ENCODE data around the gene ASB4. TPM values are rescaled to one million over a fixed set of nuclear protein-coding genes. Genes with fewer than 3 reads are reported as not detected.

The ASB4 gene
- total and polyA plus RNA-seq, 2 experiments from 2014 or later: not detected

DNA sequence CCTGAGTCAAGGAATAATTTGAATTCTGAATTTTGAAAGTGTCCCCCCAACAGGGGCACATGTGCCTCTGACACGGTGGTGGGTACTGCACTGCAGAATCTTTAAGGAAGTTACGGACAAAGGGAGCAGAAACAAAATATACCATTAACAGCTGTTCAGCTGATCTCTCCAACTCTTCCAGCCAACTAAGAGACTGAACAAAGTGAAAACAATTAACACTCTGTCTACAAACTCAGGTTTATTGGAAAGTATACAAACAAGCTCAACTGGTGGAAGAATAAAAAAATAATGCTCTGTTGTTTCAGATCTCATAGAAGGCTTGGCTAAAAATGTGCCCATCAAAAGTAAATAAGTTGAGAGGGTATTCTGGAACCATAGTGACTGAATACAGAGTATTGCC lies 34.4 kb downstream of the ASB4 start:
- no peaks in the 10 kb centered on the region for H3K36me3 ChIP-seq (ENCODE audit: insufficient read depth)
- no peaks in the 10 kb centered on the region for H3K27me3 ChIP-seq (ENCODE audit: insufficient read depth)
- no peaks in the 10 kb centered on the region for H3K9me3 Mint-ChIP-seq
- H3K27ac ChIP-seq (ENCODE audit: low read depth): no peak overlapping the region
- H3K4me2 ChIP-seq: no peak overlapping the region
- no peak overlapping the region for H3K27ac Mint-ChIP-seq
- H3K4me3 ChIP-seq: no peak overlapping the region
- peaks cover under 1% of the 10 kb centered on the region for H3K27me3 Mint-ChIP-seq (ENCODE audit: insufficient read depth, low read depth, poor library complexity)
- no peaks in the 10 kb centered on the region for H3K79me2 ChIP-seq (replicated peaks; ENCODE audit: insufficient read depth)
- no peaks in the 10 kb centered on the region for H3K4me1 Mint-ChIP-seq
- H3K4me3 Mint-ChIP-seq: no peak overlapping the region
- no peaks in the 10 kb centered on the region for H3K9me2 ChIP-seq (ENCODE audit: insufficient read depth)
- ATAC-seq: no peak
- no peak for DNase-seq (ENCODE audit: low spot score)
- H3K4me1 ChIP-seq (ENCODE audit: insufficient read depth): no peaks in the 10 kb centered on the region
- no peaks in the 10 kb centered on the region for H3F3A ChIP-seq (replicated peaks; ENCODE audit: low read depth)
- no peaks in the 10 kb centered on the region for H3K36me3 Mint-ChIP-seq (ENCODE audit: low read depth)
- H4K20me1 ChIP-seq (replicated peaks; ENCODE audit: insufficient read depth): no peaks in the 10 kb centered on the region
- H2AFZ ChIP-seq: no peak overlapping the region
- TF ChIP-seq, protein P1, sequence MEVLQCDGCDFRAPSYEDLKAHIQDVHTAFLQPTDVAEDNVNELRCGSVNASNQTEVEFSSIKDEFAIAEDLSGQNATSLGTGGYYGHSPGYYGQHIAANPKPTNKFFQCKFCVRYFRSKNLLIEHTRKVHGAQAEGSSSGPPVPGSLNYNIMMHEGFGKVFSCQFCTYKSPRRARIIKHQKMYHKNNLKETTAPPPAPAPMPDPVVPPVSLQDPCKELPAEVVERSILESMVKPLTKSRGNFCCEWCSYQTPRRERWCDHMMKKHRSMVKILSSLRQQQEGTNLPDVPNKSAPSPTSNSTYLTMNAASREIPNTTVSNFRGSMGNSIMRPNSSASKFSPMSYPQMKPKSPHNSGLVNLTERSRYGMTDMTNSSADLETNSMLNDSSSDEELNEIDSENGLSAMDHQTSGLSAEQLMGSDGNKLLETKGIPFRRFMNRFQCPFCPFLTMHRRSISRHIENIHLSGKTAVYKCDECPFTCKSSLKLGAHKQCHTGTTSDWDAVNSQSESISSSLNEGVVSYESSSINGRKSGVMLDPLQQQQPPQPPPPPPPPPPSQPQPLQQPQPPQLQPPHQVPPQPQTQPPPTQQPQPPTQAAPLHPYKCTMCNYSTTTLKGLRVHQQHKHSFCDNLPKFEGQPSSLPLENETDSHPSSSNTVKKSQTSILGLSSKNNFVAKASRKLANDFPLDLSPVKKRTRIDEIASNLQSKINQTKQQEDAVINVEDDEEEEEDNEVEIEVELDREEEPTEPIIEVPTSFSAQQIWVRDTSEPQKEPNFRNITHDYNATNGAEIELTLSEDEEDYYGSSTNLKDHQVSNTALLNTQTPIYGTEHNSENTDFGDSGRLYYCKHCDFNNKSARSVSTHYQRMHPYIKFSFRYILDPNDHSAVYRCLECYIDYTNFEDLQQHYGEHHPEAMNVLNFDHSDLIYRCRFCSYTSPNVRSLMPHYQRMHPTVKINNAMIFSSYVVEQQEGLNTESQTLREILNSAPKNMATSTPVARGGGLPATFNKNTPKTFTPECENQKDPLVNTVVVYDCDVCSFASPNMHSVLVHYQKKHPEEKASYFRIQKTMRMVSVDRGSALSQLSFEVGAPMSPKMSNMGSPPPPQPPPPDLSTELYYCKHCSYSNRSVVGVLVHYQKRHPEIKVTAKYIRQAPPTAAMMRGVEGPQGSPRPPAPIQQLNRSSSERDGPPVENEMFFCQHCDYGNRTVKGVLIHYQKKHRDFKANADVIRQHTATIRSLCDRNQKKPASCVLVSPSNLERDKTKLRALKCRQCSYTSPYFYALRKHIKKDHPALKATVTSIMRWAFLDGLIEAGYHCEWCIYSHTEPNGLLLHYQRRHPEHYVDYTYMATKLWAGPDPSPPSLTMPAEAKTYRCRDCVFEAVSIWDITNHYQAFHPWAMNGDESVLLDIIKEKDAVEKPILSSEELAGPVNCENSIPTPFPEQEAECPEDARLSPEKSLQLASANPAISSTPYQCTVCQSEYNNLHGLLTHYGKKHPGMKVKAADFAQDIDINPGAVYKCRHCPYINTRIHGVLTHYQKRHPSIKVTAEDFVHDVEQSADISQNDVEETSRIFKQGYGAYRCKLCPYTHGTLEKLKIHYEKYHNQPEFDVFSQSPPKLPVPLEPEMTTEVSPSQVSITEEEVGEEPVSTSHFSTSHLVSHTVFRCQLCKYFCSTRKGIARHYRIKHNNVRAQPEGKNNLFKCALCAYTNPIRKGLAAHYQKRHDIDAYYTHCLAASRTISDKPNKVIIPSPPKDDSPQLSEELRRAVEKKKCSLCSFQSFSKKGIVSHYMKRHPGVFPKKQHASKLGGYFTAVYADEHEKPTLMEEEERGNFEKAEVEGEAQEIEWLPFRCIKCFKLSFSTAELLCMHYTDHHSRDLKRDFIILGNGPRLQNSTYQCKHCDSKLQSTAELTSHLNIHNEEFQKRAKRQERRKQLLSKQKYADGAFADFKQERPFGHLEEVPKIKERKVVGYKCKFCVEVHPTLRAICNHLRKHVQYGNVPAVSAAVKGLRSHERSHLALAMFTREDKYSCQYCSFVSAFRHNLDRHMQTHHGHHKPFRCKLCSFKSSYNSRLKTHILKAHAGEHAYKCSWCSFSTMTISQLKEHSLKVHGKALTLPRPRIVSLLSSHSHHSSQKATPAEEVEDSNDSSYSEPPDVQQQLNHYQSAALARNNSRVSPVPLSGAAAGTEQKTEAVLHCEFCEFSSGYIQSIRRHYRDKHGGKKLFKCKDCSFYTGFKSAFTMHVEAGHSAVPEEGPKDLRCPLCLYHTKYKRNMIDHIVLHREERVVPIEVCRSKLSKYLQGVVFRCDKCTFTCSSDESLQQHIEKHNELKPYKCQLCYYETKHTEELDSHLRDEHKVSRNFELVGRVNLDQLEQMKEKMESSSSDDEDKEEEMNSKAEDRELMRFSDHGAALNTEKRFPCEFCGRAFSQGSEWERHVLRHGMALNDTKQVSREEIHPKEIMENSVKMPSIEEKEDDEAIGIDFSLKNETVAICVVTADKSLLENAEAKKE (CRISPR knock-in tag; IDR thresholded peaks at IDR 0.05): no peak
- no peak for TF ChIP-seq NANOG (IDR thresholded peaks at IDR 0.05; ENCODE audit: borderline replicate concordance)
- TF ChIP-seq, protein P2, sequence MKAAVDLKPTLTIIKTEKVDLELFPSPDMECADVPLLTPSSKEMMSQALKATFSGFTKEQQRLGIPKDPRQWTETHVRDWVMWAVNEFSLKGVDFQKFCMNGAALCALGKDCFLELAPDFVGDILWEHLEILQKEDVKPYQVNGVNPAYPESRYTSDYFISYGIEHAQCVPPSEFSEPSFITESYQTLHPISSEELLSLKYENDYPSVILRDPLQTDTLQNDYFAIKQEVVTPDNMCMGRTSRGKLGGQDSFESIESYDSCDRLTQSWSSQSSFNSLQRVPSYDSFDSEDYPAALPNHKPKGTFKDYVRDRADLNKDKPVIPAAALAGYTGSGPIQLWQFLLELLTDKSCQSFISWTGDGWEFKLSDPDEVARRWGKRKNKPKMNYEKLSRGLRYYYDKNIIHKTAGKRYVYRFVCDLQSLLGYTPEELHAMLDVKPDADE (IDR thresholded peaks at IDR 0.05): no peak
- TF ChIP-seq POLR2AphosphoS5 (IDR thresholded peaks at IDR 0.05; ENCODE audit: low read depth): no peak

DNA sequence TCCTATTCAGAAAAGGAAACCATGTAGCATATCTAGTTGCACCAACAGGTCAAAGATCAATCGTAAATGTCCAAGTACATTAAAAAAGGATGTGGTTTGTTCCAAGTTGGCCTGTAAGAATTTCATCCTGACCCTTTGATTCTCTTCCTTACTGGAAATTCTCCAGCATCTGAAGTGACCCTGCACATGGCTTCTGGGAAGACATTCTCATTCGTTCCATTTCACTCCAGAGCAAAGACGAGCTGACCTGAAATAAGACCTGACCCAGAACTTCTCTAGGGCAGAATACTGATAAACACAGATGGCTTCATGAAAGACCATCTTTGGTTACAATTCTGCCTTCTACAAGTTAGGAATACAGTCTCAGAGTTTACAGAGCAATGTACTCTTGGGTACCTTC lies 39.8 kb downstream of the ASB4 start:
- DNase-seq (ENCODE audit: low spot score): no peak
- peak overlapping the region; percentile 7; the same call in 1 of the 2 replicates for H3K27ac Mint-ChIP-seq
- TF ChIP-seq CREB1 (CRISPR knock-in tag; IDR thresholded peaks at IDR 0.05; ENCODE audit: low read depth): no peak
- TF ChIP-seq, protein P3, sequence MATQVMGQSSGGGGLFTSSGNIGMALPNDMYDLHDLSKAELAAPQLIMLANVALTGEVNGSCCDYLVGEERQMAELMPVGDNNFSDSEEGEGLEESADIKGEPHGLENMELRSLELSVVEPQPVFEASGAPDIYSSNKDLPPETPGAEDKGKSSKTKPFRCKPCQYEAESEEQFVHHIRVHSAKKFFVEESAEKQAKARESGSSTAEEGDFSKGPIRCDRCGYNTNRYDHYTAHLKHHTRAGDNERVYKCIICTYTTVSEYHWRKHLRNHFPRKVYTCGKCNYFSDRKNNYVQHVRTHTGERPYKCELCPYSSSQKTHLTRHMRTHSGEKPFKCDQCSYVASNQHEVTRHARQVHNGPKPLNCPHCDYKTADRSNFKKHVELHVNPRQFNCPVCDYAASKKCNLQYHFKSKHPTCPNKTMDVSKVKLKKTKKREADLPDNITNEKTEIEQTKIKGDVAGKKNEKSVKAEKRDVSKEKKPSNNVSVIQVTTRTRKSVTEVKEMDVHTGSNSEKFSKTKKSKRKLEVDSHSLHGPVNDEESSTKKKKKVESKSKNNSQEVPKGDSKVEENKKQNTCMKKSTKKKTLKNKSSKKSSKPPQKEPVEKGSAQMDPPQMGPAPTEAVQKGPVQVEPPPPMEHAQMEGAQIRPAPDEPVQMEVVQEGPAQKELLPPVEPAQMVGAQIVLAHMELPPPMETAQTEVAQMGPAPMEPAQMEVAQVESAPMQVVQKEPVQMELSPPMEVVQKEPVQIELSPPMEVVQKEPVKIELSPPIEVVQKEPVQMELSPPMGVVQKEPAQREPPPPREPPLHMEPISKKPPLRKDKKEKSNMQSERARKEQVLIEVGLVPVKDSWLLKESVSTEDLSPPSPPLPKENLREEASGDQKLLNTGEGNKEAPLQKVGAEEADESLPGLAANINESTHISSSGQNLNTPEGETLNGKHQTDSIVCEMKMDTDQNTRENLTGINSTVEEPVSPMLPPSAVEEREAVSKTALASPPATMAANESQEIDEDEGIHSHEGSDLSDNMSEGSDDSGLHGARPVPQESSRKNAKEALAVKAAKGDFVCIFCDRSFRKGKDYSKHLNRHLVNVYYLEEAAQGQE (IDR thresholded peaks at IDR 0.05; ENCODE audit: unreplicated experiment): no peak
- no peak for TF ChIP-seq EZH2phosphoT487 (IDR thresholded peaks at IDR 0.05; ENCODE audit: unreplicated experiment)
- TF ChIP-seq, protein P4, sequence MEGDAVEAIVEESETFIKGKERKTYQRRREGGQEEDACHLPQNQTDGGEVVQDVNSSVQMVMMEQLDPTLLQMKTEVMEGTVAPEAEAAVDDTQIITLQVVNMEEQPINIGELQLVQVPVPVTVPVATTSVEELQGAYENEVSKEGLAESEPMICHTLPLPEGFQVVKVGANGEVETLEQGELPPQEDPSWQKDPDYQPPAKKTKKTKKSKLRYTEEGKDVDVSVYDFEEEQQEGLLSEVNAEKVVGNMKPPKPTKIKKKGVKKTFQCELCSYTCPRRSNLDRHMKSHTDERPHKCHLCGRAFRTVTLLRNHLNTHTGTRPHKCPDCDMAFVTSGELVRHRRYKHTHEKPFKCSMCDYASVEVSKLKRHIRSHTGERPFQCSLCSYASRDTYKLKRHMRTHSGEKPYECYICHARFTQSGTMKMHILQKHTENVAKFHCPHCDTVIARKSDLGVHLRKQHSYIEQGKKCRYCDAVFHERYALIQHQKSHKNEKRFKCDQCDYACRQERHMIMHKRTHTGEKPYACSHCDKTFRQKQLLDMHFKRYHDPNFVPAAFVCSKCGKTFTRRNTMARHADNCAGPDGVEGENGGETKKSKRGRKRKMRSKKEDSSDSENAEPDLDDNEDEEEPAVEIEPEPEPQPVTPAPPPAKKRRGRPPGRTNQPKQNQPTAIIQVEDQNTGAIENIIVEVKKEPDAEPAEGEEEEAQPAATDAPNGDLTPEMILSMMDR (conservative IDR thresholded peaks at IDR 0.05; ENCODE audit: low read depth in 2 of 2): no peak
- TF ChIP-seq, protein P2 (IDR thresholded peaks at IDR 0.05): no peak

More for the DNA sequence above, 39.8 kb downstream of the ASB4 start:
- Mint-ChIP-seq H3K4me1 (no peaks in the 10 kb centered on the region), H3K4me3 (no peak overlapping the region), H3K36me3 (ENCODE audit: low read depth) (no peaks in the 10 kb centered on the region), H3K9me3 (no peaks in the 10 kb centered on the region), H3K27me3 (ENCODE audit: insufficient read depth, low read depth, poor library complexity) (peaks cover 2% of the 10 kb centered on the region)
- Histone ChIP-seq H3K4me1 (ENCODE audit: insufficient read depth) (no peaks in the 10 kb centered on the region), H4K20me1 (replicated peaks; ENCODE audit: insufficient read depth) (no peaks in the 10 kb centered on the region), H3K79me2 (replicated peaks; ENCODE audit: insufficient read depth) (no peaks in the 10 kb centered on the region), H3K36me3 (ENCODE audit: insufficient read depth) (no peaks in the 10 kb centered on the region), H3K27me3 (ENCODE audit: insufficient read depth) (no peaks in the 10 kb centered on the region), H3K27ac (ENCODE audit: low read depth) (no peak overlapping the region), H3K9me2 (ENCODE audit: insufficient read depth) (no peaks in the 10 kb centered on the region), H3F3A (replicated peaks; ENCODE audit: low read depth) (no peaks in the 10 kb centered on the region), H2AFZ (peak overlapping the region; percentile 53; the same call in 1 of the 2 replicates), H3K4me3 (no peak overlapping the region), H3K4me2 (no peak overlapping the region)
- ATAC-seq: no peak

All from GM23338 (cell line).